DMS79 (cell line): ENCODE results near the gene FBXO3.
"Not testable (repeated sequence)": the region's sequence is repeated elsewhere in the genome, so short reads cannot be mapped to it uniquely, and the experiment has no call there.

Experiments
- DNase-seq: peaks from one replicate; lab custom pipeline; 2025; lab: John Stamatoyannopoulos, UW

The FBXO3 gene, protein sequence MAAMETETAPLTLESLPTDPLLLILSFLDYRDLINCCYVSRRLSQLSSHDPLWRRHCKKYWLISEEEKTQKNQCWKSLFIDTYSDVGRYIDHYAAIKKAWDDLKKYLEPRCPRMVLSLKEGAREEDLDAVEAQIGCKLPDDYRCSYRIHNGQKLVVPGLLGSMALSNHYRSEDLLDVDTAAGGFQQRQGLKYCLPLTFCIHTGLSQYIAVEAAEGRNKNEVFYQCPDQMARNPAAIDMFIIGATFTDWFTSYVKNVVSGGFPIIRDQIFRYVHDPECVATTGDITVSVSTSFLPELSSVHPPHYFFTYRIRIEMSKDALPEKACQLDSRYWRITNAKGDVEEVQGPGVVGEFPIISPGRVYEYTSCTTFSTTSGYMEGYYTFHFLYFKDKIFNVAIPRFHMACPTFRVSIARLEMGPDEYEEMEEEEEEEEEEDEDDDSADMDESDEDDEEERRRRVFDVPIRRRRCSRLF

DNA sequence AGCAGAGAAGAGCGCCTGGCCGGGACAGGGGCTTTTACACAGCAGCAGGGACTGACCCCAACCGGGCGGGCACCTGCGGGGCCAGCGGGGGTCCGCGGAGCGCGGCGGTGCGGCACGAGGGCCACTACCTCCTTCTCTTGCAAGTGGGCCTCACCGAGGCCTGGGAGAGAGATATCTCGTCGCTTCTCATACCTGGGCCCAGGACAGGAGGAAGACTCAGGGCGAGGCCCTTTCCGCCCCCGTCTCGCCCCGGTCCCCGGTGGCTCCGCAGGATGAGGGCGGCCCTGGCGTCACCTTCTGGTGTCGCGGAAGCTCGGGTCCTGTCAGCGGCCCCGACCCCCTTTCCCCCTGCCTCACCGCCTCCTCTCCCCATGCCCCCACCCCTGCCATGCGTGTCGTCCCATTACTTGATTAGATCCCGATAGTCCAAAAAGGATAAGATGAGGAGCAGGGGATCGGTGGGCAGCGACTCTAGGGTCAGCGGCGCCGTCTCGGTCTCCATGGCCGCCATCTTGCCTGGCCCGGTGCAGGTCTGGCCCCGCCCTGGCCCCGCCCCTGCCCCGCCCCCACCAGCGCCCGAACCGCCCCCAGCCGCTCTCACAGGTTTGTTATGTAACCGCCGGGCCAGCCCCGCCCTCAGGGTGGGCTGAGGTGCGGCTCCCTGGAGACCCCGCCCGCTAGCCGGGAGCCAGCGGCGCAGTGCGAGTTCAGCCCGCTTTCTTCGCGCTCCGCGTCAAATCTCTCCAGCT, at the start of gene FBXO3:
FBXO3 (minus strand) TSS at position 534 of the 749 bp plus-strand sequence; CDS start at position 511, 23 bp downstream.
- DNase-seq: peak; percentile 59

DNA sequence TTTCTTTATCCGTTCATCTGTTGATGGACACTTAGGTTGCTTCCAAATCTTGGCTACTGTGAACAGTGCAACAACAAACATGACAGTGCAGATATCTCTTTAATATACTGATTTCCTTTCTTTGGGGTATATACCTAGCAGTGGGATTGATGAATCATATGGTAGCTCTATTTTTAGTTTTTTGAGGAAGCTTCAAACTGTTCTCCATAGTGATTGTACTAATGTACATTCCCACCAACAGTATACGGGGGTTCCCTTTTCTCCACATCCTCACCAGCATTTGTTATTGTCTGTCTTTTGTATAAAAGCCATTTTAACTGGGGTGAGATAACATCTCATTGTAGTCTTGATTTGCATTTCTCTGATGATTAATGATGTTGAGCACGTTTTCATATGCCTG, 48.7 kb upstream of the FBXO3 start:
- DNase-seq: not testable (repeated sequence)

DNA sequence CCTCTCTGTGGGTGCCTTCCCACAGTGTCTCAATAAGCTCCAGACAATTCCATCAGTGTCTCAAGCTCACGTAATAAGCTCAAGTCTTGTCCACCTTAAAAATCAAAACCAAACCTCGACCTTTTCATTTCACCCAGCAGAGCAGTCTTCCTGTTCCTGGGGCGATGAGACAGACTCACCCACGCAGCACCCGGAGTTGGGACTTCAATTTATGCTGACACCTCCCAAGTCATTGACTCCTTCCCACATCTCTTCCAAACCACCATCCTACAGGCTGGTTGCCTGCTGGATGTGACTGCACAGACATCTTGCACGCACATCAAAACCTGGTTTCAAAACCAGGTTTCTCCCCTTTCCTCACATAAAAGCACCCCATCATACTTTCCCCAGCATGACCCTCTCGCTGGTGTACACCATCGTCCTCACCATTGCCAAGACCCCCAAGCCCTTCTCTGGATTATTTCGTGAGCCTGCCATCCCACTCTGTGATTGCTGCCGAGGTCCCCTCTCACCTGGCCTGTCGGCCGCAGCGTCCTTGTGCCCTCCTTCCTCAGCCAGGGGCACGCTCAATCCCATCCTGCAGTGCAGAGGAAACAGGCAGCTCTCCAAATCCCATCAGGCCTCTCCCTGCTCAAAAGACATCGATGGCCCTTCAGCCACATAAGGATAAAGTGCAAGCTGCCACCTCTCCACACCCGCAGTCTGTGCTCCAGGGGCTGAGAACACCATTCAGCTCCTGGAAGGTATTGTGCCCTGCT, 45.1 kb upstream of the FBXO3 start:
- DNase-seq: peak; percentile 38

DNA sequence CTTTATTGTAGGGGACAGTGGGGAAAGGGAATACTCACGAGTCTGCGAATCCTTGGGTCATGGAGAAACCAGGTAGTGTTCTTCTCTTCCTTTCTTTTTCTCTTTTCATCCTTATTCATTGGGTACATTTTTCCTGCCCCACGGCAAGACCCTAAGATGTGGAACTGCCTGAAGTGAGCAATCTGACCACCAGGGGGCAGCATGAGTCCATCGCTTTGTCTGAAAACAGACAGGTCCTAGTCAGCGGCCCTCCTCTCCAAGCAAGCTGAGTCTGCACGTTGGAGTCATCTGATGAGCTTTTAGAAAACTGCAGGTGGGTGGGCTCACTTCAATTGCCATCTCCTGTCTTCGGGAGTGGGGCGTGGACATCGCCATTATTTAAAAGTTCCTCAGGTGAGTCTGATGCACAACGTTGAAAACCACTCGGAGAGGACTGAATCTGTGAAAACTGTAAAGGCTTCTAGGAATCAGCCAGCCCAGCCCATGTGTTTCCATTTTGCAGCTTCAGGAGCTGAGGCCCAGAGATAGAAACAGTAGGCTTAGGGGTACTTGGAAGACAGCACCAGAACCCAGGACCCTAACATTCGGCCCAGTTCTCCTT, 34.0 kb upstream of the FBXO3 start:
- DNase-seq: peak; percentile 53

DNA sequence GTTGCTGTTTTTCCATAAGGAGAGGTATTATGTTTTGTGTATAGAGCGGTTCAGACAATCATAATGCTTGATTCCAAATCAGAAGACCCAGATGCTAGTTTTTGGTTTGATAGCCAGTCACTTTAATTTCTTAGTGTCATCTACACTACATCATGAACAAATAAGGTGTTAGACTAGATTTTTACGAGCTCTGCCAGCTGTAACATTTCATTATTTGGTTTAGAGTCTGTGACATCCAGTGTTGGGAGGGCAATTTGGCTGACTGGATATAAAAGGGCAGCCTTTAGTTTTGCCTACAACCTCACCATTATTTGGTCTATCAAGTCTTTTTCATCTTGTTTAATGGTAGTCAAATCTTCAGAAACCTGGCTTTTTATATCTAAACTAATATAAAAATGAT, 30.2 kb upstream of the FBXO3 start:
- DNase-seq: no peak

DNA sequence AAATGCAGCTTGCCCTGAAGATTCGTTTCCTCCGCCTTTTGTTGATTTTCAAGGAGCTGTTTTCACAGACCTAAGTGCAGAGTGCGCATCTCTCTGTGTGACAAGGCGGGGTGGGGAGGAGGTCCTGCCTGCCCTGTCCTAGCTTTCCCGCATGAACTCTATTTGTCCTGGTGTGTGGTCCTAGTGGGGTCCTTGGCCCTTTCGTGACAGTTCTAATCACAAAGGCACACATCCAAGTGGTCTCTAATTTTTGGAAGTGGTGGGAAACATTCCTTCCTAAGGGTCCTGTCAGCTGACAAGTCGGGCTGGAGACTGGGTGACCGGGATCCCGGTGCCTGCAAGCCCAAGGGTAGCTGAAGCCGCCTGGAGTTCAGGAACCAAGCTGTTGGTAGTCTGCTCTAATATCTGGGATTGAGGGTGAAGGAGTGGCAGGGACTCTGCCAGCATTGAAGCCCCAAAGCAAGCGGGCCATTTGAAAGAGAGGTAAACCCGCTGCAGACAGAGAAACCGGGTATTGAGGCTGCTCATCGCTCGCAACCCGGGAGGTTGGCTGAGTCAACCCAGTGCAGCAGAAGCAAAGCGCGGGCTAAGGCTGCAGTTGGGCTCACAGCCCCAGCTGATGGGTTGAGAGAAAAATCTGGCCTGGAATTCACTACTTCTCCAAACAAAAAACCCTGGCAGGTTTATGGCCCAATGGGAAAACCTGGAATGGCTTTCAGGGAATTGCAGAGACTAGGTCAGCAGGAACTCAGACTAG, 28.1 kb upstream of the FBXO3 start:
- peak; percentile 50 for DNase-seq

DNA sequence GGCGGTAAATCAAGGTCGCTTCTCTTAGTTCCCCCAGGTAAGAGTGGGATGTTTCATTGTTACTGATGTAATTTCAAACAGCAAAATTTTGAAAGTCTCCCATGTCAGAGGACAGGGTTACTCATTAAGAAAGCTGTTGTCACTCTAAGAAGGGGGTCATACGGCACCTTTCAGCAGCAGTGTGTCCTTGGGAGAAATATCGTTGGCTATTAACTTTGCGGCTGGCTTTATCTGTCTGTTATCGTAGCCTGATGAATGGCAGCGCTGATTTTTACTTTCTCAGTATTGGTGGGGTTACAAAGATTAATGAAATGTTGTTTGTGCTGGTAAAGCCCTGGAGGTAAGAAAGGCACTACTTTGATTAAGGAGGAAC, 27.5 kb upstream of the FBXO3 start:
- DNase-seq: no peak

DNA sequence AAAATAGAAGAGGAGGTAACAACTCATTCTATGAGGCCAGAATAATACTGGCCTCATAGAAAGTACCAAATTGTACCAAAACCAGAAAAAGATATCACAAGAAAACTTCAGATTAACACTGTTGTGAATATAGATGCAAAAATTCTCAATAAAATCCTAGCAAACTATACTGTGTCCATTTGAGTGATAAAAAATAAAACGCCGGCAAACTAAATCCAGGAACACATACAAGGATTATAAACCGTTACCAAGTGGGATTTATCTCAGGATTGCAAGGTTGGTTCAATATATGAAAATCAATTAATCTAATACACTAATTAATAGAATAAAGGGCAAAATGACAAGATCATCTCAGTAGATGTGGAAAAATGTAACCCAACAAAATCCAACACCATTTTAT, 23.6 kb upstream of the FBXO3 start:
- no peak for DNase-seq

DNA sequence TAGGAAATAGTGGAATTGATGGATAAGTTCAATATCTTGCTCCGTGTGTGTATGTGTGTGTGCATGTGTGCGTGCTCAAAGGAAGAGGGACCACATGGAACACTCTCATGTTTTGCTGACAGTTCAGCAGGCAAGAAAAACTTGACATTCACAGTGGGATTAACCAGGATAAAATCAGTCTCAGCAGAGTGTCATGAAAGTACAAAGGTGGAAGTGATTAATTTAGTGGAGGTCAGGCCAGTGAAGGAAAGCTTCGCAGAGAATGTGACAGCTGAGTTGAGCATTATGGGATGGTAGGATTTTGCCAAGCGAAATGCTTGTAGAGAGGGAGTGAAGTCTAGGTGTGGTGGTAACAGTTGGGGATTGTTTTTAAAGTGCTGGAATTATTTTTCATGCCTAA, 15.7 kb upstream of the FBXO3 start:
- no peak for DNase-seq

DNA sequence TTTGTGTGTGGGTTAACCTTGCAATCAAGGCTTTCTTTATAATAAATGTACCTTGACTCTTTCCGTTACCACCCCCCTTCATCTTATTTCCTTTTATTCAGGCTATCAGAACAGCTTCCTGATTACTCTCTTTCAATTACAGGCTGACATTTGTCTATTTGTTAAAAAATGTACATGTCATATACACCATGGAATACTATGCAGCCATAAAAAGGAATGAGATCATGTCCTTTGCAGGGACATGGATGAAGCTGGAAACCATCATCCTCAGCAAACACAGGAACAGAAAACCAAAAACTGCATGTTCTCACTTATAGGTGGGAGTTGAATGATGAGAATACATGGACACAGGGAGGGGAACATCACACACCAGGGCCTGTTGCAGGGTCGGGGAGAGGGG, 13.8 kb upstream of the FBXO3 start:
- not testable (repeated sequence) for DNase-seq

DNA sequence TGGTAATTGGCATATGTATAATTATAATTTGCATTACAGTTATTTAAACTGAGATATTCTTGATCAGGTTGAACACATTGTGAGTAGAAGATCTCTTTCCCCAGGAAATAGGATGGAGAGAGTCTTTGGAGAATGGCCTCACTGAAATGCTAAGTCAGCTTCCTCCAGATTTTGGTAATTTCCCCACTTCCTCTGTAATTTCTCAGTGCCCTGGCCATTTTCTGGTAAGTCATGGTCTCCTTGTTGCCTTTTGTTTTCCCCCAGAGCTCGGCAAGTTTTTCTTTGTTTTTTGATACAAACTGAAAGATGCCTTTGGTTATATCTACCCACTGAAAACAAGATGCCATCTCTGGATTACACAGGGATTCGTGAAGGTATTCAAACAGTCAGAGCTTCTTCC, 12.8 kb upstream of the FBXO3 start:
- DNase-seq: no peak

DNA sequence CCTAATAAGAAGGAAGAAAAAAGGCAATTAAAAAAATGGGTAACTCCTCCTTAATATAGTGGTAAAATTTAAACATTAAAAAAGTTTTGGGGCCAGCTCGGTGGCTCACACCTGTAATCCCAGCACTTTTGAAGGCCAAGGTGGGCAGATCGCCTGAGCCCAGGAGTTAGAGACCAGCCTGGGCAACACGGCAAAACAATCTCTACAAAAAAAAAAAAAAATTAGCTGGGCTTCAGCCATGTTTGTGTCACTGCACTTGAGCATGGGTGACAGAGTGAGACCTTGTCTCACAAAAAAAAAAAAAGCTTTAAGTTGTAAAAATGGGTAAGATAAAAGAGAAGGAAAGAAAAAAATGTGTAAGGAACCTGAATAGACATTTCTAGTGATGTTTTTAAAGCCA, 11.3 kb upstream of the FBXO3 start:
- DNase-seq: no peak

DNA sequence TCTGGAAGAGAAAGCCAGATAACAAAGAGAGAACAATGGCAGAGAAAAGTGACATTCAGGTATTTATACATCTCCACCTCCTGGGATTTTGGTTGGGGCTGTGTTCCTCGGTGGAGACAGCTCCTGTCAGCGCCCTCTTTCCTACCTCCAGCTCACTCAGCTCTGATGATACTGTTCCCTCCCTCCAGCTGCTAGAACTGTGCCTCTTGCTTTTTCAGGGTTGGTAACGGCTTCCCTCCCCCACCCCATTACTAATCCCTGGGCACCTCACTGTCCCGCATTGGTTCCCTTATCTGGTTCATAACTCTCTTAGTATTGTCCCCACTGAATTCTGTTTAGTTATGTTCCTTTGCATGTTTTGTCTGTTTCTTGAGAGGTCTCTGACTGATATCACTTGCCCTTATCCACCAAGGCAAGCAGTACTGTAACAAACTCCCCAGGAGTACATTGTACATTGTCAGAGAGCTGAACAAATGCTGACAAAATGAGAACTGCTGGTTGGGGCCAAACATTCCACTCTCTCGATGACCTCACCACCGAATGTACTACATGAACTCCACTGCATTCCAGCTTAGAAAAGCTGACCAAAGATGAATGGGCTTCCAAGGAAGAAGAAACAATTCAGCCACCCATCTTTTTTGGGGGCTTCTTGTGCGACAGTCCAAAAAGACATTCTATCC, 5.7 kb upstream of the FBXO3 start:
- DNase-seq: no peak

DNA sequence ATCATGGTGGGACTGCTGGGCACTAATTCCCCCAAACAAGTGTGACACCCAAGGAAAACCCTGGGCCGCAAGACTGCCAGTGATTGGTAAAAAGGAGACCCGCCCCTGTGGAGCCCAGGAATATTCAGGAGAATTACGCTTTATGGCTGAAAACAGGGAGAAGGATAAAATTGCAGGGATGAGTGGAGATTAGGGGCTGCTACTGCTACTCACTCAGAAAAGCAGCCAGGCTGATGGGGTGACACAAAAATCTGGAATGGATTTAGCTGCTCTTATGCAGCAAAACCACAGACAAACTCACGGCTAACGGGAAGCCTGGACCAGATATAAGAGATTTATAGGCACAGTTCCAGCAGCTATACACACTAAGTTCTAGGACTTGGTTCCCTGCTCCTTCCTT, 4.4 kb upstream of the FBXO3 start:
- no peak for DNase-seq

DNA sequence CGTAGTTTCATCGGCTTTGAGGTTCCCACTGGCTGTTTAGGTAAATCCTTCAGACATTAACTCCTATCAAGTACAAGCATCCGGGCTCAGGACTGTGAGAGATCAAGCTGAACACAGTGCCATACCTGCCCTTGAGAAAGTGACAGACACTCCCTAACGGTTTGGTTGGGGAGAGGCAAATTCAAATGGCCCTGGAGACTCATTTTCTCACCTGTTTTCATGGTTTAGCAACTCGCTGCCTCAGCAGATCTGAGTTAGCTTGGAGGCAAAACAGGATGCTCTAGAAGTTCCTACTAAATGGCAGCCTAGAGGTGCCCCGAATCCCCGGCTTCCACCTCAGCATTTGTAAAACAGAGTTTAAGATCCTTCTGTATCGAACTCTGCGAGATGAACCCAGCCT, 3.6 kb upstream of the FBXO3 start:
- DNase-seq: no peak

DNA sequence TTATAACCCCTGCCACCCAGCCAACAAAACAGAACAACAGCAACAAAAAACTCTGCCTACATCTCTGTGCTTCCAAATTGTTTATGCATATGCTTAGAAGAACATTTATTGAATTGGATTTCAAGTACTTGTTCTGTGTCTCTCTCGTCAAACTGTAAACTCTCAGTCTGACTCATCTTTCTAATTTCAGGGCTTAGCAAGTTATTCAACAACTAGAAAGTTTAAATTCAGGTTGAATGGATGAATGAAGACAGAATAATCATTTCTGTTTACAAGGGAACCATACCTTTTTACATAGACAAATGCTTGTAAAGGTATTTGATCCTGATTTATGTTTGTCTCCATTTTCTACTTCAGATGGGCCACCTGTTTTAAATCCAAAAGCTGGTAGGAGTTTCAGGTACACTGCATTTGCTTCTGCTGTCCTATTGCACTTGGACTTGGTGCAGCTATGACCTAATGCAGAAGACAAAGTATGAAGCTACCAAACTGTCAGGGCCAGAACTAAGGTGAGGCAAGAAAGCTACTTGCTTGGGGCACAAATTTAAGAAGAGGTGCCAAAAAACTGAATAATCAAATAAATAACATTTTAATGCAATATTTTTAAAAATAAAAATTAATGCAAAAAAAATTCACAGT, 1.6 kb upstream of the FBXO3 start:
- DNase-seq: no peak

DNA sequence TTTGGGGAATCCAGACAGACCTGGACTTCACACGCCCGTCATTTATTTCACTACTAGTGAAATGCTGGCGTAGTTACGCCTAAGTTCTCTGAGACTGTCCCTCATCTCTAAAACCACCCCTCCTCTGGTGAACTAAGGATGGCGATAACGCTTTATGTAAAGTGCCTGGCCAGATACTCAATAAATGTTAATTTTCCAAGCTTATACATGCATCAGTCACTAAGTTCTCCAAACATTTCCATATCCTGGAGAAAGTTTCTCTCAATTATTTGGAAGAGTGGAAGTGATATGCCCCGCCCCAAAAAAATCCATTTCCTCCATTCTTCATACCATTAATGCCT, 1.1 kb upstream of the FBXO3 start:
- no peak for DNase-seq

DNA sequence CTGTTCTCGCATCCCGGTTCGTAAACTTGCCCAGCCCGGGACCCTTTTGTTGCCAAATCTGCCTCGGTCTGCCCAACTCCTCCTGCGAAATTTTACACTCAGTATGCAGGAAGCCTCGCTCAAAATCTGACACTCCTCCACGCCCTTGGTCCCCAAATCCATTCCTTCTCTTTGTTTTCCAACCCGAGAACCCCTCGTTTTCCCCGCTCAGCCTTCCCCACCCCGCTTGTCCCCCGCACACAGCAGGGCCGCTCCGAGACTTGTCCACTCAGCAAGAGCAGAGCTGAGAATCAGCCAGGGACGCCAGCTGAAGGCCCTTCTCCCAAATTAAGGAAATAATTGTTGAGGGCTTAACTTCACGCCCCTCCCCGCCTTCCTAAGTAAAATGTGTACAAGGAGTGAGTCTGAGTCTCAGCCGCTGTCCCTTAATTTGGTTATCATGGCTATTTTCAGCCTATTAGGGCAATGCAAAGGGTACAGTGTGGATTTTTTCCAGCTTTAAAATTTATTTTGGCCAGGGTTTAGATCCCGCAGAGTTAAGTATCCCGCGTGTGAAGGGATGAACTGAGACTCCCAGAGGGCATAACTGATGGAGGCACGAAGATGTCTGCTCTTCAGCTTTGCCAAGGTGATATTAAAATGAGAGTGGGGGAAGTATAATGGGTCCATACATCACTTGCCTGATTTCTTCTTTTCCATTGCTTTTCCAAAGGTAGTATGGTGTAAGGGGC, 581 bp upstream of the FBXO3 start:
- no peak for DNase-seq

DNA sequence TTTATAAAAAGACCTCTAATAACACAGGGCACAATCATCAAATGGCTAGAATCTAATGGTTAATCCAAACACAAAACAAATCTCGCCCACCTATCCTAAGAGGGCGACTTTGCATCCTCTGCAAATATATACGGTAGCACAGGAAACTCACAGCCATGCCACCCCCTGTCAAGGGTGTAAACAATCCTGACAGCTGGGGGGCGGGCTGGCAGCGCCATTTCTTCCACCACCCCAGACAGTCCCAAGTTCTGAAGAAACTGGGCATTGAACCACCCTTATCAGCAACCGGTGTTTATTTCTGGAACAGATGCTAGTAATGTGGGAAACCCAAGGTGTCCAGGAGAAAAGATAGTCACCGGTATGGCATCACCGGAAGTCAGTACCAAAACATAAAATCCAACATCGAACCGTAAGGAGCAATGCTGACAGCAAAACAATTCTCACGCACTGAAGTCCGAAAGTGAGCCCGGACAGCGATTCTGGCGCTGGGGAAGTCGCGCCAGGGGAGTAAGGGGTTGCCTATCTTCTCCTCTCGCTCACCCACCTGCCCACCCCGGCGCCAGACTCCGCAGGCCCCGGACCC, 825 bp downstream of the FBXO3 start:
- no peak for DNase-seq
